Mucosa of descending colon (tissue), 3 donors: Measurements from ENCODE around the gene ACTA2. TPM values are rescaled to one million over a fixed set of nuclear protein-coding genes. Genes with fewer than 3 reads are reported as not detected.

Experiments
- ATAC-seq: fragments of 200-7000 bp; cut with Tn5 transposase; one replicate; pipeline ENCODE4 v1.9.1; 2020; ENCODE audit warnings: mild to moderate bottlenecking, moderate library complexity
- DNase-seq, 3 donors: peaks; one replicate each; pipeline ENCODE4 v3.0.0-alpha.2; 2020
- H3K36me3 ChIP-seq: fragments of 200-600 bp; one replicate; pipeline ENCODE4 v1.8.0; 2021; ENCODE audit warnings: low read depth, mild to moderate bottlenecking
- H3K4me1 ChIP-seq: fragments of 200-600 bp; one replicate; pipeline ENCODE4 v1.8.0; 2021; ENCODE audit warnings: low read depth, mild to moderate bottlenecking
- H3K4me3 ChIP-seq: fragments of 200-600 bp; one replicate; pipeline ENCODE4 v1.8.0; 2021; ENCODE audit warnings: mild to moderate bottlenecking
- H3K9me3 ChIP-seq: fragments of 200-600 bp; one replicate; pipeline ENCODE4 v1.8.0; 2021; ENCODE audit warnings: mild to moderate bottlenecking
- intact Hi-C, 2 donors: fragments of 100-400 bp; cut with DNase I in 1 of 2; cut with micrococcal nuclease in 1 of 2; formaldehyde crosslinking; loops; one replicate each; pipeline versions ENCODE4 v1.11.0 to v1.11.1; 2022; cut with DNase I, micrococcal nuclease
- total RNA-seq, 3 donors: library from RNA; stranded (reverse); fragmentation: NEBNext Ultra II Directional in 2 of 3; extraction: Animal tissue kit (Norgen Biotek cat#: 25700) in 2 of 3; gene quantifications; one replicate each; pipeline versions ENCODE4 v1.2.1 to v1.2.4, GENCODE V29; 2021 to 2023
- TF ChIP-seq, protein P1 (sequence below): fragments of 200-600 bp; IDR thresholded peaks from one replicate; pipeline ENCODE4 v1.8.0; 2022; ENCODE audit warnings: antibody characterized with exemption, mild to moderate bottlenecking
- donor health status: DM: no; HTN: no; CAD: no; lungs with moderate emphysema.
- donor health status: DM: no; HTN: no; CAD: no.
- donor health status: DM: no; HTN: yes; CAD: no.

The ACTA2 gene
- total RNA-seq, 3 donors from 2014 or later: 80.6 to 920 (median 253) TPM

DNA sequence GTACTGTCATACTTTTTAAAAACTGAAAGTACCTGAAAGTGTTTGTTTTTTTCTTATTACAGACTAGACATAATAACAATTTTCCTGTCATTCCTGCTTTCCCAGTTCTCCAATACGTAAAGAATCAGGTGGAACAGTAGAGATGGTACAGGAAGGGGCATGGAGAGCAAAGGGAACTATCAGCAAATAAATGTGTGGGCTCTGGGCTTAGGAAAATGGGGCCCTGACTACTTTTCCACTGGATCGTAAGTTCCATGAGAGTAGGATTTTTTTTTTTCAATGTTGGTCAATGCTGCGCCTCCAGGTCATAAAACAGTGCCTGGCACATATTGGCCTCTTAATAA, 22.8 kb upstream of the ACTA2 start:
- intact Hi-C loops: loop anchor here in 1 of 2 donors (2.0 kb wide), 1 partner anchor 41 kb away; no protein-coding TSS in a partner anchor
- ATAC-seq: peak; percentile 32
- Histone ChIP-seq H3K4me1 (peaks cover 5% of the 10 kb centered on the region), H3K36me3 (no peaks in the 10 kb centered on the region), H3K9me3 (no peaks in the 10 kb centered on the region), H3K4me3 (no peak overlapping the region)
- DNase-seq: no peak
- TF ChIP-seq, protein P1, sequence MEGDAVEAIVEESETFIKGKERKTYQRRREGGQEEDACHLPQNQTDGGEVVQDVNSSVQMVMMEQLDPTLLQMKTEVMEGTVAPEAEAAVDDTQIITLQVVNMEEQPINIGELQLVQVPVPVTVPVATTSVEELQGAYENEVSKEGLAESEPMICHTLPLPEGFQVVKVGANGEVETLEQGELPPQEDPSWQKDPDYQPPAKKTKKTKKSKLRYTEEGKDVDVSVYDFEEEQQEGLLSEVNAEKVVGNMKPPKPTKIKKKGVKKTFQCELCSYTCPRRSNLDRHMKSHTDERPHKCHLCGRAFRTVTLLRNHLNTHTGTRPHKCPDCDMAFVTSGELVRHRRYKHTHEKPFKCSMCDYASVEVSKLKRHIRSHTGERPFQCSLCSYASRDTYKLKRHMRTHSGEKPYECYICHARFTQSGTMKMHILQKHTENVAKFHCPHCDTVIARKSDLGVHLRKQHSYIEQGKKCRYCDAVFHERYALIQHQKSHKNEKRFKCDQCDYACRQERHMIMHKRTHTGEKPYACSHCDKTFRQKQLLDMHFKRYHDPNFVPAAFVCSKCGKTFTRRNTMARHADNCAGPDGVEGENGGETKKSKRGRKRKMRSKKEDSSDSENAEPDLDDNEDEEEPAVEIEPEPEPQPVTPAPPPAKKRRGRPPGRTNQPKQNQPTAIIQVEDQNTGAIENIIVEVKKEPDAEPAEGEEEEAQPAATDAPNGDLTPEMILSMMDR: no peak

DNA sequence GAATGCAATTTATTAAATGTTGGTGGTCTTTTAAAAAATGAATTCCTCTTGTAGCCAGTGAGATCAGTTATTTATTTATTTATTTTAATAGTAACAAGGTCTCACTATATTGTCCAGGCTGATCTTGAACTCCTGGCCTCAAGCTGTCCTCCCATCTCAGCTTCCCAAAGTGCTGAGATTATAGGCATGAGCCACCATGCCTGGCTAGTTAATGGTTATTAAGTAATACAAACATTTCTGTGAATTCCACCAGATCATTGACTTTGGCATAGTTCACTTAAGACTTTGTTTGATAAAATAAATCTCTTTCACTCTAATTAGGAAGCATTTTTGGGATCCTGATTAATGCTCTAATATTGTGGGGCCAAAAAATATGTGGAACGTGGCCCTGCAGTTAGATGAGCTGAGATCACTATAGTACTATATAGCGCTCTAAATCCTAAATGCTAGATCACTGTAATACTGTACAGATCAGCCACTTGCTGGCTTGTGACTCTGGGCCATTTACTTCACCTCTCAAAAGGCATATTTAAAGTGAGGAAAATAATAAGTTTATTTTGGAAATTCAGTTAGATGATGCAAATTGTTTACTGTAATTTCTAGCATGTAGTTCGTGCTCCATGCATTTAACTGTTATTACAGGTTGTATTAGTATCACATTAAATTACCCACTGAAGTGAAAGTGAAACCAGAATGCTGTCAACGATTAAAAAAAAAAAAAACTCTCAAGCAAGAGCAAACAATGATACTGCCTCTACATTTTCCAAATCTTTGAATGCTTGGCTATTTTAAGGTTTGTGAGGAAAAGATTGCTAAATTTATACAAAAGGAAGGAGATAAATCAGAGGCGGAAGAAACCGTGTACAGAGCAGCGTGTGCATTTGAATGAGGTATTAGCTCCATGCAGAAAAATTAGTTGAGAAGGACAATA, 22.1 kb upstream of the ACTA2 start:
- DNase-seq (no peak), ATAC-seq (peak; percentile 73)
- Histone ChIP-seq H3K4me3 (no peak overlapping the region), H3K4me1 (peaks cover 5% of the 10 kb centered on the region), H3K36me3 (no peaks in the 10 kb centered on the region), H3K9me3 (no peaks in the 10 kb centered on the region)
- TF ChIP-seq, protein P1: no peak
- intact Hi-C loops: loop anchor here in 1 of 2 donors (2.0 kb wide), 1 partner anchor 40 kb away; no protein-coding TSS in a partner anchor

DNA sequence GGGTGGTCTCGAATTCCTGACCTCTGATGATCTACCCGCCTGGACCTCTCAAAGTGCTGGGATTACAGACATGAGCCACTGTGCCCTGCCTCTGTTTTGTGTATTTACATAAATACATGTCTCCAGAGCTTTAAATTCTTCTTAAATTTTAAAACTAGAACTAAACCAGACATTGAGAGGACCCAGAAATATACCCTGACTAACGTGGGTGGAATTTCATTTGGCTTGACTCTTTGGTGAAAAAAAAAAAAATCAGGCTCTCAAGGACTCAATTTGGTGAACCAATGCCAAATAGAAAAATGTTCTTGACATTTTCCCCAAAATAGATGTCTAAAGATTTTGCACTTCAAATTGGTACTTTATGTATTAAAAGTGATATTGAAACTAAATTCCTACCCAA, 21.4 kb upstream of the ACTA2 start:
- peaks cover 5% of the 10 kb centered on the region for H3K4me1 ChIP-seq
- H3K9me3 ChIP-seq: no peaks in the 10 kb centered on the region
- no peaks in the 10 kb centered on the region for H3K36me3 ChIP-seq
- intact Hi-C loops: loop anchor here in 1 of 2 donors (2.0 kb wide), 1 partner anchor 39 kb away; no protein-coding TSS in a partner anchor
- TF ChIP-seq, protein P1: no peak
- DNase-seq (no peak), ATAC-seq (no peak)
- H3K4me3 ChIP-seq: no peak overlapping the region

DNA sequence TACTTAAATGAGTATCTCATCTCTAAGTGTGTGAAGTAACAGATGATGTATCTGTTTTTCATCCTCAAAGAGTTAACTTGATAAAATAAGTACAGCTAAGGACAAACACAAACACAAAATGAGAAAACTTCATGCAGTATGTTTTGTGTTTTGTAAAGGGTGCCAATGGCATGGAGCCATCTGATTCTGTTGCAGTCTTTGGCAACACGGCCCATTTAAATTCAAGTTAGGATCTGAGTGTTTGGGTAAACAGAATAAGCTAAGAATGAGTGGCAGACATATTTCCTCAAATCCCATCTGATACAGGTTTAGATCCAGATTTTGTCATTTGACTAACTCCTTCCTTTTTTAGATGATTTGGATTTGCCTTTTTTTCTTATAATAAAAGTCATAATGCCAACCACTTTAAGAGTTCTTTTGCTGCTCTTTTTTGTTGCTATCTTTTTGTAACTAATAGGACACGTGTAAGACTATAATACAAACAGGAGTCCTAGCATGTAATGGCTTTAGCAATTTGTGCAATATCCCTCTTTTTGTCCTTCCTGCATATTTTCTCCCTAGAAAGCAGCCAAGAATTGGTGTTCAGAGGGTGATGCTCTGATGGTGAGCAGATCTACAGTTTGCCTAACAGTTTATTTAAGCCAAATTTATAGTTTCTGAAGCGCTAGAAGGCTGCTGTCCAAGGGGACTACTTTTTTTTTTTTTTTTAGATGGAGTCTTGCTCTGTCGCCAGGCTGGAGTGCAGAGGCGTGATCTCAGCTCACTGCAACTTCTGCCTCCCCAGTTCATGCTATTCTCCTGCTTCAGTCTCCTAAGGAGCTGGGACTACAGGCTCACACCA, 18.9 kb upstream of the ACTA2 start:
- peaks cover 5% of the 10 kb centered on the region for H3K4me1 ChIP-seq

DNA sequence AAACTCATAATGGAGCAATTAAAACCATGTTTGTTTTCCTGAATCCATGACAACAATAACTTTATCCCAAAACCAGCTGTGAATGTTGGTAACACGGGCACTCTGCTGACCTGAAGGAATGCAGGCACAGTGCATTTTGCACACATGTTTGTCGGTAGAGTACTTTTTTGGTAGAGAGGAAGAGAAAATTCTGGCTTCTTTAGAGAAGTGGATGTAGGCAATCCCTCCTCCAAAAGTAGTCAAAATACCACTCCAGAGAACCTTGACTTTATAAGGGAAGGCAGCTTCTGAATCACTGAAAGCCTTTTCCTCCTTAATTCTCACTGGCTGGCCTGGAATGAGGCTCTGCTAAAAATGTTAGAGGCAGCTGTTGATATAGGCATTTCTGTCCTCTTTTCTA, 15.8 kb upstream of the ACTA2 start:
- no peak for ATAC-seq
- peaks cover 14% of the 10 kb centered on the region for H3K4me1 ChIP-seq
- intact Hi-C loops: no loop called here

More for the DNA sequence above, 18.9 kb upstream of the ACTA2 start:
- Histone ChIP-seq H3K9me3 (no peaks in the 10 kb centered on the region), H3K36me3 (no peaks in the 10 kb centered on the region), H3K4me3 (no peak overlapping the region)
- intact Hi-C loops: no loop called here
- DNase-seq (no peak), ATAC-seq (no peak)
- TF ChIP-seq, protein P1: no peak

More for the DNA sequence above, 15.8 kb upstream of the ACTA2 start:
- no peak overlapping the region for H3K4me3 ChIP-seq
- H3K9me3 ChIP-seq: no peaks in the 10 kb centered on the region
- no peak for DNase-seq
- H3K36me3 ChIP-seq: no peaks in the 10 kb centered on the region
- TF ChIP-seq, protein P1: no peak
